B cell (primary cell): Measurements from ENCODE around the gene KCTD13.

Experiments
- CTCF ChIP-seq: fragments of 200-600 bp; IDR thresholded peaks from one replicate; pipeline ENCODE4 v1.8.0; 2022; ENCODE audit warnings: antibody characterized with exemption, mild to moderate bottlenecking
- EZH2 ChIP-seq: IDR thresholded peaks from 2 replicates; pipeline ENCODE4 v1.6.1; 2012; ENCODE audit warnings: borderline replicate concordance, low read depth, mild to moderate bottlenecking, moderate library complexity, low read length; ENCODE audit not compliant: insufficient read depth, poor library complexity, severe bottlenecking

GRCh38 chr16:29962344-29962994 lies 36.4 kb upstream of the KCTD13 start:
- TF ChIP-seq CTCF (no peak), EZH2 (no peak)
